ENCODE data around the gene MYBPC3.

MYBPC3 gene

GRCh38 chr11:47308050-47308823 is 44.3 kb downstream of the MYBPC3 start:
- Histone ChIP-seq H3K4me2 (ENCODE audit: insufficient read depth, low read length) (no peak overlapping the region), H3K27ac (ENCODE audit: low read length) (no peak overlapping the region), H3K36me3 (ENCODE audit: insufficient read depth, low read length) (peaks cover 88% of the 10 kb centered on the region), H3K9me3 (ENCODE audit: insufficient read depth, low read length, severe bottlenecking) (no peaks in the 10 kb centered on the region), H2AFZ (ENCODE audit: low read depth, low read length) (no peak overlapping the region), H3K4me1 (ENCODE audit: insufficient read depth, low read length) (no peaks in the 10 kb centered on the region), H3K27me3 (ENCODE audit: insufficient read depth, low read length, poor library complexity) (no peaks in the 10 kb centered on the region), H4K20me1 (ENCODE audit: insufficient read depth, low read length) (no peaks in the 10 kb centered on the region), H3K79me2 (ENCODE audit: insufficient read depth, low read length) (no peaks in the 10 kb centered on the region), H3K4me3 (ENCODE audit: low read depth in 1 of 2, low read length in 2 of 2) (no peak overlapping the region), H3K9ac (ENCODE audit: low read depth, low read length) (no peak overlapping the region)
- no peak for ATAC-seq (ENCODE audit: insufficient read depth, low read depth)
- TF ChIP-seq CTCF (IDR thresholded peaks at IDR 0.05; ENCODE audit: borderline replicate concordance, extremely low read depth, low read length, poor library complexity, severe bottlenecking): no peak
- no peak for DNase-seq

- no peak overlapping the region for H3K4me3 ChIP-seq (ENCODE audit: low read depth in 1 of 2, low read length in 2 of 2)
- no peak for DNase-seq
- TF ChIP-seq EZH2 (IDR thresholded peaks at IDR 0.05; ENCODE audit: borderline replicate concordance, low read depth, low read length, severe bottlenecking) (no peak), CTCF (IDR thresholded peaks at IDR 0.05; ENCODE audit: borderline replicate concordance, extremely low read depth, low read length, poor library complexity, severe bottlenecking) (no peak)
- no peak for ATAC-seq (ENCODE audit: insufficient read depth, low read depth)
- no peaks in the 10 kb centered on the region for H4K20me1 ChIP-seq (ENCODE audit: insufficient read depth, low read length)
- no peak overlapping the region for H2AFZ ChIP-seq (ENCODE audit: low read depth, low read length)
- peaks cover 87% of the 10 kb centered on the region for H3K36me3 ChIP-seq (ENCODE audit: insufficient read depth, low read length)
- no peak overlapping the region for H3K27ac ChIP-seq (ENCODE audit: low read length)
- H3K27me3 ChIP-seq (ENCODE audit: insufficient read depth, low read length, poor library complexity): no peaks in the 10 kb centered on the region
- no peaks in the 10 kb centered on the region for H3K79me2 ChIP-seq (ENCODE audit: insufficient read depth, low read length)
- no peak overlapping the region for H3K9ac ChIP-seq (ENCODE audit: low read depth, low read length)
- no peak overlapping the region for H3K4me2 ChIP-seq (ENCODE audit: insufficient read depth, low read length)
- peaks cover 4% of the 10 kb centered on the region for H3K9me3 ChIP-seq (ENCODE audit: insufficient read depth, low read length, severe bottlenecking)
- H3K4me1 ChIP-seq (ENCODE audit: insufficient read depth, low read length): no peaks in the 10 kb centered on the region
Observed at GRCh38 chr11:47306484-47306844, 46.0 kb downstream of the MYBPC3 start.

GRCh38 chr11:47305734-47306483 is 46.6 kb downstream of the MYBPC3 start:
- DNase-seq: no peak
- H3K36me3 ChIP-seq (ENCODE audit: insufficient read depth, low read length): peaks cover 86% of the 10 kb centered on the region
- H3K27me3 ChIP-seq (ENCODE audit: insufficient read depth, low read length, poor library complexity): no peaks in the 10 kb centered on the region
- H3K9ac ChIP-seq (ENCODE audit: low read depth, low read length): no peak overlapping the region
- no peaks in the 10 kb centered on the region for H3K4me1 ChIP-seq (ENCODE audit: insufficient read depth, low read length)
- TF ChIP-seq EZH2 (IDR thresholded peaks at IDR 0.05; ENCODE audit: borderline replicate concordance, low read depth, low read length, severe bottlenecking) (no peak), CTCF (IDR thresholded peaks at IDR 0.05; ENCODE audit: borderline replicate concordance, extremely low read depth, low read length, poor library complexity, severe bottlenecking) (no peak)
- no peak overlapping the region for H2AFZ ChIP-seq (ENCODE audit: low read depth, low read length)
- no peak for ATAC-seq (ENCODE audit: insufficient read depth, low read depth)
- H3K4me3 ChIP-seq (ENCODE audit: low read depth in 1 of 2, low read length in 2 of 2): no peak overlapping the region
- H4K20me1 ChIP-seq (ENCODE audit: insufficient read depth, low read length): no peaks in the 10 kb centered on the region
- H3K27ac ChIP-seq (ENCODE audit: low read length): no peak overlapping the region
- H3K4me2 ChIP-seq (ENCODE audit: insufficient read depth, low read length): no peak overlapping the region
- H3K79me2 ChIP-seq (ENCODE audit: insufficient read depth, low read length): no peaks in the 10 kb centered on the region
- H3K9me3 ChIP-seq (ENCODE audit: insufficient read depth, low read length, severe bottlenecking): peaks cover 4% of the 10 kb centered on the region

Data from DND-41 (cell line).